Activated naive CD4-positive, alpha-beta T cell (primary cell): ENCODE measurements around the gene SP3.

Experiments
- DNase-seq, 4 experiments: peaks; one replicate each; lab custom pipeline; 2025; lab: John Stamatoyannopoulos, UW

Gene SP3

DNA sequence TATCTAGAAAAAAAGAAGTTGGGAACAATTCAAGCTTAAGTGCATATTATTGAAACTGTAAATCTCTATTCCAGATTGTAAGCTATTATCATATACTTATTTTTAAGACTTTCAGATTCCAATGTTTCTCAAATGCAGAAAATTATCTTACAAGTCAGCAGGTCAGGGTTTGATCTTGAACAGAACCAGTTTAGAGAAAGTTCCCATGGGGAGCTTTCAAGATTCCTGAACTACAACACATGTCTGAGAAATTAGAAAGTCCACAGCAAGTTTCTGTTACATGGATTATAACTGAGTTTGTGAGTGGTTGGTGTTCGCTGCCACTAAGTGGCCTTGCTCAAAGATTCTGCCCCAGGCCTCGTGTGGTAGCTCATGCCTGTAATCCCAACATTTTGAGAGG is 31.6 kb upstream of the SP3 start:
- DNase-seq = no peak

DNA sequence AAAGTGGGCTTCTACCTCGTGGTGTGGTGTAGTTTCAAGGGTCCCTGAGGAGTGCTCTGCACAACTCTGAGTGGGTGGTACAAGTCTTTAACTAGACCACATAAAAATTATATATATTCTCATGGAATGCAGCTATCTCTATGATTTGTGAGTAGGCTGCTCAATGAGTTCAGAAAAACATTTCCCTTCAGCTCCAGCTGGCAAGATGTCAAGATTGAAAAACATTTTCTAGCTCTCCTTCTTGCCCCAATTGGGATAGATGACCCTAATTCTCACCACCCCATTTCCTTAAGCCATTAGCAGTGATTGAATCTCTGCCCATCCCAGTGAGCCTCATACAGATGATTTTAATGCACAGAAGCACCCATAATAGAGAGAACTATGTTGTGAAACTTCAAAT is 28.3 kb upstream of the SP3 start:
- DNase-seq = no peak

DNA sequence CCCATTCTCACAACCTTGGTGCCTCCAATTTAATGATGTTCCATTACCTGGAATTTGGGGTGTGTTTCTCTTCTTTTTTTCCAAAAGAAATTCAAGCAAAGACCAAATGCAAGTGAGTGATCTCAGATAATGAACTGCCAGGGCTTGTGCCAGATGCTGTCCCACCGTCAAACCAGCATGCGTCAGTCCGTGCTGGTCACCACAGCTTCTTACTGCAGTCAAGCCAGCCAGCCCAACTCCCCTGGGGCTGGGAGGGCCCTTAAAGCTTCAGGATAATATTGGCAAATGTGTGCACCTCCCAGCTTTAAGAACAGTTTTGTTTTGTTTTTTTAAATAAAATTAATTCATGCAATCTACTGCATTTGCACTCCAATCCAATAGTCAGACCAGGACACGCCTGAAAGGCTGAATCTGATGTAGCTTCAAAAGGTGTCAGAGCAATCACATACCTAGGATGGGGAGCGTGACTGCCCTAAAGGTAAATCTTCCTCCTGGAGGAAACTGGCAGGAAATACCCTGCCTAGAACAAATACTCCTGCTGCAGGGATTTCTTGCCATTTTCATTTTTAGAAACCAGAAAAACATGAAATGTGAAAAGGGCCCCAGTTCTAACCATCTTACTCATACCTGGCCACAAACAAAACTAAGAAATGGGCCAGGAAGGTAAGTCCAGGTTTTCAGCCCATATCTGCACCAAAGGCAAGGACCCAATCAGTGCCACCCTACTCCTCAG is 26.8 kb upstream of the SP3 start:
- no peak for DNase-seq

DNA sequence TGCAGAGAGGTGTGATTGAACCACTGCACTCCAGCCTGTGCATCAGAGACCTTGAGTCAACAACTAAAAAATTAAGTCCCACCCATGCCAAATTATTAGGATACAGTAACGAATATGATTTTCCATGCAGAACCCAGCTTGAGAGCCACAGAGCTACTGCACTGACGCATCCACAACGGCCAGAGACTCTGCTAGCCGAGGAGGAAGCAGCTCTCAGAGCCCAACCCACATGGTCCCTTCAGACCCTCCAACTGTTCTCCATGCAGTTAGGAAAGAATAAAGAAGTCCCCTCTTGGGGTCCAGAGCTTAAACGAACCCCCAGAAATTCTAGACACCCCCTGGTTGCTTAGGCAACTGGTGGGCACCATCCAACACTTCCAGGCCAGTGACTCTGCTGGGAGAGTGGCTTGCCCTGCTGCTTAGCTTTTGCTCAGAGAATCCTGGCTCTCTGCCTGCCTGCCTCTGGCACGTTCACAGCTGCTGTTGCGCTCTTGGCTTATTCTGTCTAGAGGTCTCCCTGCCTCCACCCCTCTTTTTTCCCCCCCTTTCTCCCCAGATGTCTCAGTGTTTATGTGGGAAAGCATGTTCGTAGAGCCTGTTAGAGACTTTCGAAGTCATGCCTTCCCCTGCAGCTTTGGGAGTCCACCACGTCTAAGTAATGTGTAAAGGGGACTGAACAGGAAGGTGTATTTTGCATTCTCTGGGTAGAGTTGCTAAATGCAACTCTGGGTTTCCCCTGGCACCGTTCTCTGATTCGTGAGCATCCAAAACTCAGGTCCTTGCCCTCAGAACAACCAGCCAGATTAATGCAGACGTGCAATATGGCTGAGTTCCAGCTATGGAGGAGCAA is 26.0 kb upstream of the SP3 start:
- no peak for DNase-seq

DNA sequence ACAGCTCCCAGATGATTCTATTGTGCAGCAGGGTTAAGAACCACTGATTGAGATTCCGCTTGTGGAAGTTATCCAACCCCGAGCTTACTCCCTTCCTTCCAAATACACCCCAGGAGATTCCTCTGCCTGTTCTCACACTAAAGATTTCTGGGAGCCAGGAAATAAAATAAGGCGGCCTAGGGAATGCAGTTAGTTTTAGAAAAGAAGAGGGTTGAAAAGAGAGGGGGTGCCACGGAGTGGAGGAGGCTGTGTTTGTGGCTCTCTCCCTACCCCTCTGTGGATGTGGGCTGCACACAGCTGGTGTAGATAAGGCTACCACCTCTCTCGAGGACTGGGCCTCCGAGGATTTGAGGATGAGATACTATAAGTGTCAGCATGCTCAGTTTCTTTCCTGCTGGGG is 25.1 kb upstream of the SP3 start:
- no peak for DNase-seq

DNA sequence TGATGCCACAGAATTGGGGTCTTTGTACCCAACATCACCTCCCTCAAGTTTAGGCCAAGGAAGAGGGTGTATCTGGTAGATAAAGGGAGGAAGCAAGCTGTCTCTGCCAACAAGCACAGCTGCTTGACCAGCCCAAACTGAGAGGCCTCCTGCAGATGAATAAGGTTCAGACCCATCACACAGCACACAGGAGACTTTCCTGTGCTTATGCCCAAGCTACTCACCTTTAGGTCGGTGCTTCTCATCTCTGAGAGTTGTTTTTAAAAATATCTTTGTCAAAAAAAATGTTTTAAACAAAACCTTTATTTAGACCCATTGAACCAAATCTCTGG is 24.7 kb upstream of the SP3 start:
- DNase-seq = no peak

DNA sequence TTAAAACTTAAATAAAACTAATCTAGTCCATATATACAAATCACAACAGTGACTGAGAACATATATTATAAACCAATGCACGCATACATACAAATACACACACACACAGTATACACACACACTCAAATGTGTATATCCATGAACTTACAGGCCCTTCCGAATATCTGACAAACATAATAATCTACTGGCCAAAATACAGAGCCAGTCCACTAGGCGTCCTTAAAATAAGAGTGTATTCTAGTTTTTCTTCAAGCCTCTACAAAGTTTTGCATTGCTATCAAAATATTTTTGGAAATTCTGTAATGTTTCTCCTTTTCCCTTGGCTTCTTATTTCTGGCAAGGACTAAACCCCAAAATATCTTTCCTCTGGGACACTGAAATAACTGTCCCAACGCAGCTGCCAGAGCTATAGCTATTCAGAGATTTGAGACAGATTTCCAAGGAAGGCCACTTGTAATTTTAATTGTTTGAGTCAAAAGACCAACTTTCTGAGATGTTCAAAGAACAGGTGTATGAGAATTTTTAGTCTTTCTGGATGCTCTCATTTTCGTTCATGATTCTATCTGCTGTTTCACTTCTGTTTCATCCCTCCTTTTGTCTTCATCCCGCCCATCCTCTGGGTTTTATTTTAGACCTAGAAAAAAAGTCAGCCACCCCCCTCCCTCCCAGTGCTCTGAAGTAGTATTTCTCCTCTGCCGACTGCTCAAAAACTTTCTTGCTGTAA is 24.1 kb upstream of the SP3 start:
- DNase-seq = no peak

DNA sequence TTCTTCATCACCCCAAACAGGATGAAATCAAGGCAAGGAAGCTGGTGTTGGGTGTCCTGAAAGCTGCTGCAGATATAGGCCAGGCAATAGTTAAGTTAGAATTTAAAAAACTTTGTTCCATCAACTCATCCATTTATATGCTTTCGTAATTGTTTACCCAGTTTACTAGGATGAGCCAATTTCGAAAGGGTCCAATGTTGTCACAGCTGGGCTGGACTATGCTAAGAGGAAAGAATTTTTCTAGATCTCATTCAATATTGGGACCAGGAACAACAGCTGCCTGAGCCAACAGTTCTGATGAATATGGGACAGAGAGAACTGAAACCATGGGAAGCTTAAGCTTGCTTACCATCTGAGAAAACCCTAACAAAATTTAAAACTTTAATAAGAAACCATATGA is 21.6 kb upstream of the SP3 start:
- DNase-seq = no peak

DNA sequence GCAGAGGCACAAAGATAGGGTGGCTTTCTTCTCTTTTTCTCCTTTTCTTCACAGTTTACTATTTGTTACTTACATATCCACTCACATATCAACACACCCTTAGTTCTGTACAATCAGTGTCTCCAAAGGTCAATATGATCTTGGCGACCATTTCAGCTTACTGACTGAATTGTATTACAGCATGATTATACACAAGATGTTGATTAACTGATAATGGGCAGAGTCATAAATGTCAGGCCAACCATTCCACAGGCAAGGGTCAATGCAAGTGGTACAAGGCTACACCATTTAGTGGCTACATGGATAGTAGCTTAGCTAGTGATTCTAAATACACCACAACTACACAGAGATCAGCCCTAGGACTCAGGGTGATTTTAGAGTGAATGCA is 20.4 kb upstream of the SP3 start:
- DNase-seq = no peak

DNA sequence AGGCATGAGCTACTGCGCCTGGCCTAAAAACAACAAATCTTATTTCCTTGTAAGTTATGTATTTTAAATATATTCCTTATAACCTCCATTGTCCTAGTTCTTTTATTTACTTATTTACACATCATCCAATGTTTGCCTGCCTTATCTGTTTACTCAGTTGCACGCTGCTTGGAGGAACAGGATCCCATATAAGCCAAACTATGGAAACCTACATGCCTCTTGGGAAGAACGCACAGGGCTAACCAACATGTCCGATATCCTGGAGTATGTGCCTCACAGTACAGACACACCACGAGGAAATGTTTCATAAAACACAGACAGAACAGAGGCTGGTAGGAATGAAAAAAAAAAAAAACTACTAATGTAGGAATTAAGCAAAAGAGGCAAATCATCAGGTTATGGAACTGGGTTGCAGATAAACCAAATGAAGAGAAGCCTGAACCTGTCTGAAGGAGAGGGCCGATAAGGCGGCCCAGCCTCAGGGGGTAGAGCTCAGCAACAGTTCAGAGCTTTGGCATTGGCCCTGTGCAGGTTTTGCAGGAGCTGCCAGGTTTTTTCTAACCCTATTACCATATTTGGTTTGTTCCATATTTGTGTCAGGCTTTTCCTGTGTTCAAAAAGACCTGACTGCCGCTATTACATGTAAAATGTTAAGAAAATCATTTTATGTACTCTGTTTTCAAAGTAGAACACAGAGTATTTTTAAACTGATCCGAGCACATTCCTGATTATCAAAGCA is 19.9 kb upstream of the SP3 start:
- no peak for DNase-seq

DNA sequence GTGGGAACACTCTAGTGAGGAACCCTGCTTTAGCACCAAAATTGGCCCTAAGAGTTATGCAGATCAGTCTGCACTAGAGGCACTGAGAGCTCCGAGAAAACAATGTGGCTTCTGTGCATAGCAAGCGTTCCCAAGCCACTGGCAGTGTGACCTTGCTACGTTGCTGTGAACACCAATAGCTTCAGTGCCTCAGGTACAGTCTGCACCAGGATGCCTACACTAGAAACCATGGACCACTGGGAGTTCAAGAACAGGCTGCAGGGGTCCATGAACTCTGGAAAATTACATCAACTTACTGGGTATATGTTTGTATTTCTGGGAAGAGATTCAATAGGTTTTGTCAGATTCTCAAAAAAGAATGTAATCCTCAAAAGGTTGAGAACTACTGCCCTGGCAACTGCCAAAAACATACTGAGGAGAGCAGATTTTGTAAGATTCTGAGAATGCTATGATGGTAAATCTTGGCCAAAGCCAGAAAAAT is 18.3 kb upstream of the SP3 start:
- DNase-seq = no peak

DNA sequence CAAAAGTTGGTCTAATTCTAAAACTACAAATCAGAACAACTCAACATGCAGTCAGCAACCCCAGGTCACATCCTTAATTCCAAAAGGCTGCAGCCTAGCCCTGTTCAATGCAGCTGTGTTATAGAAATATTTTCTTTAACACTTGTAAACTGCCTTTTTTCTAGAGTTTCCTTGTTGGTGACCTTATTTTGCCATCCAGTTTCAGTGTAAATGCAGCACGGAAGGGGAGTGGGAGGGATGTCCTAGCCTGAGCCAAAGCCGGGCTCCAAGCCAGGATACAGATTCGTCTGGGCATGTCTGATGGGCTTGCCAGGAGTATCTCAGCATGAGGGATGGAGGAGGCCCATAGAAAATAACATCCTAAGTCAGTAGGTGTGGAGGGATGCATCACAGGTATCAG is 17.7 kb upstream of the SP3 start:
- DNase-seq = no peak

DNA sequence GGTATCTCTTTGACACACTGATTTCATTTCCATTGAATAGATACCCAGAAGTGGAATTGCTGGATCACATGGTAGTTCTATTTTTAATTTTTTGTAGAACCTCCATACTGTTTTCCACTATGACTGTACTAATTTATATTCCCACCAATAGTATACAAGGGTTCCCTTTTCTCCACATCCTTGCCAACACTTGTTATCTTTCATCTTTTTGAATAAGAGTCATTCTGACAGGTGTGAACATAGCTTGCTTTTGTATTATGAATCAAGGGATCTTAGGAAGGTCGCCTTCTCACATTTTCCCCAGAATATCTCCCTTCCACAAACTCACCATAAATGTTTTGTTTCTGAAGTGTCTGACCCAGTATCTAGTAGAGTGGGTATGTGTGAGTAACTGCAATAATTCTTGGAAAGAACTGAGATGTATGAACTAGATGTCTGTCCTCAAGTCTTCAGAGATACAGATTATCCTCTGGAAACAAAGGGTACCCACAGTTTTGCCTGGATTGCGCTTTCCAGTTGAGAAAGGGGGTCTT is 17.1 kb upstream of the SP3 start:
- no peak for DNase-seq

DNA sequence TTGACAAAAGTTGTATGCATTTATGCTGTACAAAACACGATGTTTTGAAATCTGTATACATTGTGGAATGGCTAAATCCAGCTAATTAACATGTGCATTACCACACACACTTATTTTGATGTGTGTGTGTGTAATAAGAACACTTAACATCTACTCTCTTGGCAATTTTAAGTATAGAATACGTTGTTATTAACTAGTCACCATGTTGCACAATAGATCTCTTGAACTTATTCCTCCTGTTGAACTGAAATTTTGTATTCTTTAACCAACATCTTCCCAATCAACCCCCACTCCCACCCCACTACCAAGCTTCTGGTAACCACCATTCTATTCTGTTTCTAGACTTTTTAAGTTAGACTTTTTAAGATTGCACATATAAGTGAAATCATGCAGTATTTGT is 16.3 kb upstream of the SP3 start:
- DNase-seq = no peak

DNA sequence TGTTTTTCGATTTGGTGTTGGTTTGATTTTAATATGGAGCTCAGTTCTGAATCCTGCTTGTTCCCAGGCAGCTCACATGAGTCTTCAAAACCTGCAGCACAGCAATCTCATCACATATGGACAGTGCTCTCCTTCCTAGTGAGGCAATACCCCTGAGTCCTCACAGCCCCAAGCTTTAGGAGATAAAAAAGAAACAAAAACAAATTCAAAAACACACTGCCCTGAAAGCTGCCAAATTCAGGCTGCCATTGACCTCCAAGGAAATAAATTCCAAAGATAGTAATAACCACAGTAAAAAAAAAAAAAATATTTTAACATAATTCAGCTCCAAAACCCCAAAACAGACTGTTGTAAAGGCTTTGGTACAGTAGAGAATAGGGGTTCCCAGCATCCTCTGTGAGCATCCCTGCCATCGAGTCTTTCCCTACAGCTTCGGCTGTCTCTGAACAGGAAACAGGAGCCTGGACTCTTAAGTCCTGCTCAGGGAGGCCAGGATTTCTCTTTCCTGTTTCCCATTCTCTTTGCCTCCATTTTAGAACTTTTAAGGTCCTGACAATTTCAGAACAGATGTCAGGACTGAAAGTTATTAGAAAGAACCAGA is 14.7 kb upstream of the SP3 start:
- no peak for DNase-seq

DNA sequence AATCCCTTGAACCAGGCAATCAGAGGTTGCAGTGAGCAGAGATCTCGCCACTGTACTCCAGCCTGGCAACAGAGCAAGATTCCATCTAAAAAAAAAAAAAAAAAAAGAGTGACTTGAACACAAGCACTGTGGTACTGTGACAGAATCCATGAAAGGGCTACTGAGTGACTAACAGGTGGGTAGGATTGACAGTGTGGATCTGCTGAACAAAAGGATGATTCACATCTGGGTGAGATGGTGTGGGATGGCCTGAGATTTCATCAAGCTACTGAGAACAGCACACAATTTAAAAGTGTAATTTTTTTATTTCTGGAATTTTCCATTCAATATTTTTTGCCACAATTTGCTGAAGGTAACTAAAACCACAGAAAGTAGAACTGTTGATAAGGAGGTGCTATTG is 13.3 kb upstream of the SP3 start:
- DNase-seq = no peak

DNA sequence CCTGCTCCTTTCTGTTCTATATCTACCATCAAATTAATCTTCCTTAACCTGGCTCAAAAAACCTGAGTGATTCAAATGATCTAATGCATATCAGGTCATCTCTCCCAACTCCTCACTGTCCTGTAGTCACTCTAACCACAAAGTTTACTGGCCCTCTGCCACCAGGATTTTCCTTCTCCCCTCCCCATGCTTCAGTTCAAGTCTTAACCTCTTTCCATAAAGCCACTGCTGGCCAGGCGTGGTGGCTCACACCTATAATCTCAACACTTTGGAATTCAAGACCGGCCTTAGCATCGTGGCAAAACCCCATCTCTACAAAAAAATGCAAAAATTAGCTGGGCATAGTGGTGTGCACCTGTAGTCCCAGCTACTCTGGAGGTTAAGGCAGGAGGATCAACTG is 7.5 kb upstream of the SP3 start:
- DNase-seq = no peak

DNA sequence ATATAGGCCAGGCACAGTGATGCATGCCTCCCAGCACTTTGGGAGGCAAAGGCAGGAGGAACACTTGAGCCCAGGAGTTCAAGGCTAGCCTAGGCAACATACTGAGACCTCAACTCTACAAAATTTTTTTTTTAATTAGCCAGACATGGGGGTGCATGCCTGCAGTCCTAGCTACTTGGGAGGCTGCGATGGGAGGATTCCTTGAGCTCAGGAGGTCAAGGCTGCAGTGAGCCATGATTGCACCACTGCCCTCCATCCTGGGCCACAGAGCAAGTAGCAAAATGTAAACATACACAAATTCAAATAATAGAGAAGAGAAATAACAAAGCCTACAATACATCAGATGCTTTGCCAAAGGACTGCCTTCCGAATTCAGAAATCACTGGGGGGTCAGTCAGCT is 7.0 kb upstream of the SP3 start:
- DNase-seq = no peak

DNA sequence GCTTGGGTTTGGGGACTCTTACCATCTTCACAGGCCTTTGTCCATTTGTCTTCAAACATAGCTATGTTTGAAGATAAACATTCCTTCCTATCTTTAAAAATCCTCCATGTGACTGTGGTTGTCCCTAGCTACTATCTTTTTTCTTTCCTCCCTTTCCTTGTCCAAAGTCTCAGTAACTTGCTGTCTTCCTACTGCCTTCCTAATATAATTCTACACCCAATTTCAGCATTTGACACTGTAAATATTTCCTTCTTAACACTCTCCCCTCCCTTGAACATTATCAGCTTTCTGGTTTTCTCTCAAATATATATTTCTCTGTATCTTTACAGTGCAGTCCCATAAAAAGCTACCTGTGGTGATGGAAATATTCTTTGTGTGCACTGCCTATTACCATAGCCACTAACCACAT is 5.3 kb upstream of the SP3 start:
- no peak for DNase-seq

DNA sequence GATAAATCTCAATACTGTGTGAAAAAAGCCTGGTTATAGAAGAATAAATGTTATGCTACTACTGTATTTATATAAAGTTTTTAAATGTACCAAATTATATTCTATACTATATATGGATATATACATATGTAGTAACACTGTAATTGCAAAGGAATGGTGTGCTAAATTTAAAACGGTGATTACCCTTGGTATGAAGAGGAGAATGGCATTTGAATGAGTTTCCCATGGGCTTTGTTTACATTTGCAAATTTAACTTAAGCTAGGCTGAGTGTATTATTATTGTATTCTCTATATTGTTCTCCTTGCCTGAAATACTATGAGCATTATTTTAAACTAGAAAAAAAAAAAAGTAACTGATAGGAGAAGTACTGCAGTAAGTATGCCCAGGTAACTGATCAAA is 4.7 kb upstream of the SP3 start:
- no peak for DNase-seq

DNA sequence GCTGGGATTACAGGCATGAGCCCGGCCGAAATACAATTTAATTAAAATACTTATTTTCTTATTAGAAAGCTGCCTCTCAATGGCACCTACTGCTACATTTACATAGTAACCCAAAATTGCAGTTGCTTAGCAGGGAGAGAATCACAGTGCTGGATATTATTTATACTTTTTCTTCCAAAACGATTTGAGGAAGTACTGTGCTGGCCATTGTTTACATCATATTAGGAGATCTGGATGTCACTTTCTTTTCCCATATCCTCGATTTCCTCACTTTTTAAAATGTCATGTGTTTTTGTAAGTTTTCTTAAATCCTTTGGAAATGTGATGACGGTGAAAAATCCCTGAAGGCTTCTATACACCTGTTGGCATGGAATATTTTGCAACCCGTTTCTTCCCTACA is 3.4 kb upstream of the SP3 start:
- no peak for DNase-seq
